IMR-90 (cell line): Measurements from ENCODE around the gene LAMA4. TPM values are rescaled to one million over a fixed set of nuclear protein-coding genes. Genes with fewer than 3 reads are reported as not detected.
A peak's percentile ranks its signal among the peaks of the same experiment; 100 is the strongest.

ENCODE experiments used
- ATAC-seq: fragments of 200-7000 bp; cut with Tn5 transposase; 2 replicates; pipeline ENCODE4 v1.9.1; 2020; ENCODE audit warnings: low read depth, mild to moderate bottlenecking, moderate library complexity
- BruUV-seq: library from RNA; stranded (reverse); fragments of 400-500 nt; replicated peaks from 2 replicates; lab custom pipeline; 2021; lab: Mats Ljungman, UMichigan
- CTCF ChIA-PET: fragments of 300-600 bp; formaldehyde crosslinking; extraction: SDS; loops from one replicate; lab custom pipeline; 2021; ENCODE audit warnings: antibody characterized with exemption; lab: Yijun Ruan, JAX
- POLR2A ChIA-PET: fragments of 300-600 bp; sonication (Branson Sonifier 250); formaldehyde crosslinking; loops from one replicate; lab custom pipeline; 2022; ENCODE audit warnings: antibody characterized with exemption; ENCODE audit not compliant: unreplicated experiment; lab: Charles Lee
- DNase-seq: peaks from one replicate; pipeline ENCODE4 v3.0.0; 2013
- H2AFZ ChIP-seq: replicated peaks from 2 replicates; pipeline ENCODE3; 2013; ENCODE audit warnings: low read length, mild to moderate bottlenecking; ENCODE audit not compliant: poor library complexity
- H2AK5ac ChIP-seq: 2 replicates; pipeline ENCODE4 v1.6.1; 2013; ENCODE audit warnings: low read depth, low read length, inconsistent platforms
- H2AK9ac ChIP-seq: replicated peaks from 2 replicates; pipeline ENCODE3; 2013; ENCODE audit warnings: mild to moderate bottlenecking, low read depth, low read length, moderate library complexity; ENCODE audit not compliant: poor library complexity
- H2BK120ac ChIP-seq: 2 replicates; pipeline ENCODE4 v1.6.1; 2013; ENCODE audit warnings: low read depth, low read length, inconsistent platforms
- H2BK15ac ChIP-seq: 3 replicates; pipeline ENCODE4 v1.6.1; 2013; ENCODE audit warnings: low read depth, low read length, inconsistent platforms
- H2BK20ac ChIP-seq: 2 replicates; pipeline ENCODE4 v1.6.1; 2013; ENCODE audit warnings: low read depth, mild to moderate bottlenecking, inconsistent platforms, low read length, moderate library complexity
- H2BK5ac ChIP-seq: 2 replicates; pipeline ENCODE4 v1.6.1; 2013; ENCODE audit warnings: mild to moderate bottlenecking, low read depth, low read length, inconsistent platforms; ENCODE audit not compliant: poor library complexity, severe bottlenecking
- H3K14ac ChIP-seq: replicated peaks from 2 replicates; pipeline ENCODE4 v1.6.1; 2013; ENCODE audit warnings: low read depth, low read length, inconsistent platforms
- H3K18ac ChIP-seq: 2 replicates; pipeline ENCODE4 v1.6.1; 2013; ENCODE audit warnings: low read depth, low read length, control low read depth
- H3K23ac ChIP-seq: 2 replicates; pipeline ENCODE4 v1.6.1; 2013; ENCODE audit warnings: low read depth, low read length, inconsistent platforms
- H3K27ac ChIP-seq: 2 replicates; pipeline ENCODE4 v1.5.1; 2013; ENCODE audit warnings: mild to moderate bottlenecking, control low read depth, low read length; ENCODE audit not compliant: insufficient read depth
- H3K27me3 ChIP-seq: 2 replicates; pipeline ENCODE4 v1.6.1; 2013; ENCODE audit warnings: low read length; ENCODE audit not compliant: control insufficient read depth, insufficient read depth
- H3K36me3 ChIP-seq: 2 replicates; pipeline ENCODE4 v1.6.1; 2013; ENCODE audit warnings: low read length, mixed read lengths; ENCODE audit not compliant: control insufficient read depth, insufficient read depth
- H3K4ac ChIP-seq: 2 replicates; pipeline ENCODE4 v1.6.1; 2013; ENCODE audit warnings: low read depth, low read length, inconsistent platforms
- H3K4me1 ChIP-seq: 2 replicates; pipeline ENCODE4 v1.6.1; 2013; ENCODE audit warnings: low read length, mixed read lengths; ENCODE audit not compliant: control insufficient read depth, insufficient read depth
- H3K4me2 ChIP-seq: 2 replicates; pipeline ENCODE4 v1.6.1; 2013; ENCODE audit warnings: low read depth, mild to moderate bottlenecking, control low read depth, low read length, moderate library complexity
- H3K4me3 ChIP-seq: 2 replicates; pipeline ENCODE4 v1.5.1; 2013; ENCODE audit warnings: low read depth, mild to moderate bottlenecking, control low read depth, low read length, moderate library complexity; ENCODE audit not compliant: insufficient read depth
- H3K56ac ChIP-seq: 2 replicates; pipeline ENCODE4 v1.6.1; 2013; ENCODE audit warnings: low read length, inconsistent platforms; ENCODE audit not compliant: insufficient read depth; ENCODE audit errors: extremely low read depth
- H3K79me1 ChIP-seq, 2 experiments: 2 replicates each; pipeline ENCODE4 v1.6.1; 2013; ENCODE audit warnings: low read length in 2 of 2, inconsistent platforms in 1 of 2, low read depth in 1 of 2
- H3K9ac ChIP-seq: 2 replicates; pipeline ENCODE4 v1.6.1; 2013; ENCODE audit warnings: low read depth, low read length, control low read depth
- H3K9me1 ChIP-seq: 2 replicates; pipeline ENCODE4 v1.6.1; 2013; ENCODE audit warnings: low read length, inconsistent platforms; ENCODE audit not compliant: insufficient read depth
- H3K9me3 ChIP-seq: 2 replicates; pipeline ENCODE4 v1.6.1; 2013; ENCODE audit warnings: low read length; ENCODE audit not compliant: control insufficient read depth, insufficient read depth
- H4K20me1 ChIP-seq: 2 replicates; pipeline ENCODE4 v1.6.1; 2013; ENCODE audit warnings: low read length, inconsistent platforms; ENCODE audit not compliant: insufficient read depth
- H4K5ac ChIP-seq: 2 replicates; pipeline ENCODE4 v1.6.1; 2013; ENCODE audit warnings: mild to moderate bottlenecking, low read depth, low read length, control low read depth
- H4K8ac ChIP-seq, 2 experiments: 2 replicates each; pipeline ENCODE4 v1.6.1; 2013; ENCODE audit warnings: low read depth in 2 of 2, low read length in 2 of 2, control low read depth in 1 of 2, inconsistent platforms in 1 of 2
- H4K91ac ChIP-seq: 2 replicates; pipeline ENCODE4 v1.6.1; 2013; ENCODE audit warnings: low read depth, low read length, inconsistent platforms; ENCODE audit not compliant: insufficient read depth
- BHLHE40 ChIP-seq: fragments of 150-350 bp; IDR thresholded peaks from 2 replicates; pipeline ENCODE4 v1.6.1; 2016; ENCODE audit warnings: mild to moderate bottlenecking, low read depth, low read length
- CEBPB ChIP-seq: IDR thresholded peaks from 2 replicates; pipeline ENCODE4 v1.6.1; 2012; ENCODE audit warnings: low read depth, low read length, improper control_type of control experiment
- CHD1 ChIP-seq: IDR thresholded peaks from 2 replicates; pipeline ENCODE4 v1.6.1; 2012; ENCODE audit warnings: low read depth, low read length, improper control_type of control experiment
- FOS ChIP-seq: fragments of 150-350 bp; IDR thresholded peaks from 2 replicates; pipeline ENCODE4 v1.6.1; 2016; ENCODE audit warnings: low read depth, low read length
- MAFK ChIP-seq: IDR thresholded peaks from 2 replicates; pipeline ENCODE4 v1.6.1; 2012; ENCODE audit warnings: low read depth, low read length, improper control_type of control experiment
- MAZ ChIP-seq: IDR thresholded peaks from 2 replicates; pipeline ENCODE4 v1.6.1; 2012; ENCODE audit warnings: low read depth, mild to moderate bottlenecking, low read length, improper control_type of control experiment, moderate library complexity, borderline replicate concordance
- MXI1 ChIP-seq: IDR thresholded peaks from 2 replicates; pipeline ENCODE4 v1.6.1; 2012; ENCODE audit warnings: low read depth, mild to moderate bottlenecking, low read length, moderate library complexity, borderline replicate concordance
- NFE2L2 ChIP-seq: fragments of 150-350 bp; IDR thresholded peaks from 2 replicates; pipeline ENCODE4 v1.6.1; 2016; ENCODE audit warnings: low read depth, mild to moderate bottlenecking, low read length
- POLR2A ChIP-seq: IDR thresholded peaks from 2 replicates; pipeline ENCODE4 v1.6.1; 2012; ENCODE audit warnings: mild to moderate bottlenecking, low read depth, low read length
- RAD21 ChIP-seq: IDR thresholded peaks from 2 replicates; pipeline ENCODE4 v1.6.1; 2012; ENCODE audit warnings: low read length, improper control_type of control experiment
- RCOR1 ChIP-seq: IDR thresholded peaks from 2 replicates; pipeline ENCODE4 v1.6.1; 2012; ENCODE audit warnings: mild to moderate bottlenecking, low read length, improper control_type of control experiment; ENCODE audit not compliant: insufficient replicate concordance
- RFX5 ChIP-seq: IDR thresholded peaks from 2 replicates; pipeline ENCODE4 v1.8.0; 2012; ENCODE audit warnings: low read depth, mild to moderate bottlenecking, low read length, moderate library complexity
- SMC3 ChIP-seq: fragments of 150-350 bp; IDR thresholded peaks from 2 replicates; pipeline ENCODE4 v1.6.1; 2016; ENCODE audit warnings: low read depth, mild to moderate bottlenecking, antibody characterized with exemption, low read length, moderate library complexity
- USF2 ChIP-seq: fragments of 150-350 bp; IDR thresholded peaks from 2 replicates; pipeline ENCODE4 v1.6.1; 2017; ENCODE audit warnings: mild to moderate bottlenecking, antibody characterized with exemption, low read length, low read depth
- WGBS, 2 experiments: methylation state at CpG; one replicate each; pipeline versions ENCODE4 v1.1.5 to v1.1.7; 2013; ENCODE audit warnings: missing lambda C conversion rate in 2 of 2; ENCODE audit not compliant: insufficient read length in 1 of 2; ENCODE audit errors: extremely low coverage in 2 of 2; 5-methylcytosine and 5-hydroxymethylcytosine counted together
- dilution Hi-C: fragments of 300-500 bp; cut with HindIII; formaldehyde crosslinking; loops from one replicate; pipeline ENCODE4 v1.14.3; 2018; ENCODE audit warnings: low sequenced_read_pairs; ENCODE audit not compliant: unreplicated experiment
- in situ Hi-C: fragments of 300-500 bp; cut with MboI; formaldehyde crosslinking; loops from 3 replicates; pipeline ENCODE4 v1.14.3; 2019; ENCODE audit warnings: low sequenced_read_pairs, inconsistent platforms, mixed read lengths
- intact Hi-C: fragments of 100-400 bp; cut with micrococcal nuclease; formaldehyde crosslinking; loops from 2 replicates; pipeline ENCODE4 v1.10.0; 2022
- polyA plus RNA-seq, 3 experiments: library from polyadenylated mRNA; depleted of rRNA; stranded (reverse); fragments of >200 nt; gene quantifications; 2 replicates each; pipeline ENCODE4 v1.2.3, GENCODE V29; 2012; ENCODE audit warnings: low replicate concordance in 1 of 3
- total RNA-seq: library from RNA; depleted of rRNA; stranded (reverse); fragments of >200 nt; gene quantifications from 2 replicates; pipeline ENCODE4 v1.2.3, GENCODE V29; 2012
- TF ChIP-seq, protein P1 (sequence below): conservative IDR thresholded peaks from 2 replicates; pipeline ENCODE4 v1.5.1; 2012; ENCODE audit warnings: mild to moderate bottlenecking, low read depth, low read length, improper control_type of control experiment
- TF ChIP-seq, protein P2 (sequence below): fragments of 150-350 bp; IDR thresholded peaks from 2 replicates; pipeline ENCODE4 v1.6.1; 2016; ENCODE audit warnings: low read depth, mild to moderate bottlenecking, low read length, moderate library complexity, borderline replicate concordance

Gene LAMA4
- total and polyA plus RNA-seq, 2 of the 4 experiments (the other 2 are of a cell fraction) = 33.9 to 35.8 TPM

- 0 out of 4 replicates have a peak overlapping the region, but pooled peaks of 1 of the 2 experiments have one; percentile 12 for H4K8ac ChIP-seq
- dilution Hi-C loops = no loop called here
- H3K23ac ChIP-seq = no peak overlapping the region
- H3K14ac ChIP-seq = peak overlapping the region; percentile 38; the same call in 1 of the 2 replicates
- peak overlapping the region; percentile 36; the same call in 1 of the 2 replicates for H2BK20ac ChIP-seq
- CTCF ChIA-PET = interaction anchor here (0.9 kb wide), 1 partner anchor 9 kb away, joined by 5 read pairs; no protein-coding TSS in a partner anchor
- H3K9me1 ChIP-seq = no peaks in the 10 kb centered on the region
- TF ChIP-seq, protein P1, sequence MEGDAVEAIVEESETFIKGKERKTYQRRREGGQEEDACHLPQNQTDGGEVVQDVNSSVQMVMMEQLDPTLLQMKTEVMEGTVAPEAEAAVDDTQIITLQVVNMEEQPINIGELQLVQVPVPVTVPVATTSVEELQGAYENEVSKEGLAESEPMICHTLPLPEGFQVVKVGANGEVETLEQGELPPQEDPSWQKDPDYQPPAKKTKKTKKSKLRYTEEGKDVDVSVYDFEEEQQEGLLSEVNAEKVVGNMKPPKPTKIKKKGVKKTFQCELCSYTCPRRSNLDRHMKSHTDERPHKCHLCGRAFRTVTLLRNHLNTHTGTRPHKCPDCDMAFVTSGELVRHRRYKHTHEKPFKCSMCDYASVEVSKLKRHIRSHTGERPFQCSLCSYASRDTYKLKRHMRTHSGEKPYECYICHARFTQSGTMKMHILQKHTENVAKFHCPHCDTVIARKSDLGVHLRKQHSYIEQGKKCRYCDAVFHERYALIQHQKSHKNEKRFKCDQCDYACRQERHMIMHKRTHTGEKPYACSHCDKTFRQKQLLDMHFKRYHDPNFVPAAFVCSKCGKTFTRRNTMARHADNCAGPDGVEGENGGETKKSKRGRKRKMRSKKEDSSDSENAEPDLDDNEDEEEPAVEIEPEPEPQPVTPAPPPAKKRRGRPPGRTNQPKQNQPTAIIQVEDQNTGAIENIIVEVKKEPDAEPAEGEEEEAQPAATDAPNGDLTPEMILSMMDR = no peak
- TF ChIP-seq RCOR1 (no peak), BHLHE40 (no peak), MAZ (no peak), CEBPB (no peak), NFE2L2 (no peak), MXI1 (no peak), RFX5 (no peak), USF2 (no peak), RAD21 (no peak), POLR2A (no peak), SMC3 (no peak), MAFK (no peak), FOS (no peak), CHD1 (no peak)
- TF ChIP-seq, protein P2, sequence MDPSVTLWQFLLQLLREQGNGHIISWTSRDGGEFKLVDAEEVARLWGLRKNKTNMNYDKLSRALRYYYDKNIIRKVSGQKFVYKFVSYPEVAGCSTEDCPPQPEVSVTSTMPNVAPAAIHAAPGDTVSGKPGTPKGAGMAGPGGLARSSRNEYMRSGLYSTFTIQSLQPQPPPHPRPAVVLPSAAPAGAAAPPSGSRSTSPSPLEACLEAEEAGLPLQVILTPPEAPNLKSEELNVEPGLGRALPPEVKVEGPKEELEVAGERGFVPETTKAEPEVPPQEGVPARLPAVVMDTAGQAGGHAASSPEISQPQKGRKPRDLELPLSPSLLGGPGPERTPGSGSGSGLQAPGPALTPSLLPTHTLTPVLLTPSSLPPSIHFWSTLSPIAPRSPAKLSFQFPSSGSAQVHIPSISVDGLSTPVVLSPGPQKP = no peak
- H4K91ac ChIP-seq = no peak overlapping the region
- H3K4me3 ChIP-seq = no peak overlapping the region
- no peak for ATAC-seq
- no peaks in the 10 kb centered on the region for H3K27me3 ChIP-seq
- peak overlapping the region; percentile 26; the same call in 1 of the 3 replicates for H2BK15ac ChIP-seq
- peak; percentile 49 for DNase-seq
- H3K56ac ChIP-seq = no peak overlapping the region
- in situ Hi-C loops = no loop called here
- H3K27ac ChIP-seq = peak overlapping the region; percentile 56; the same call in 1 of the 2 replicates
- H2AK5ac ChIP-seq = peak overlapping the region; percentile 64; the same call in 1 of the 2 replicates
- no peaks in the 10 kb centered on the region; a peak in 1 of 4 replicates for H3K79me1 ChIP-seq
- H3K18ac ChIP-seq = peak overlapping the region; percentile 45; the same call in 1 of the 2 replicates
- no peak overlapping the region for H2AFZ ChIP-seq
- no peaks in the 10 kb centered on the region for H4K20me1 ChIP-seq
- peaks cover 15% of the 10 kb centered on the region for H3K4me1 ChIP-seq
- no peak overlapping the region for H3K4me2 ChIP-seq
- H4K5ac ChIP-seq = peak overlapping the region; percentile 39
- H2BK120ac ChIP-seq = peak overlapping the region; percentile 63
- no peak overlapping the region for H3K9ac ChIP-seq
- POLR2A ChIA-PET = no interaction called here
- 0 out of 2 replicates have a peak overlapping the region, but pooled peaks have one; percentile 27 for H3K4ac ChIP-seq
- intact Hi-C loops = no loop called here
- no peak overlapping the region for H2AK9ac ChIP-seq
- peaks cover 5% of the 10 kb centered on the region; the same call in 1 of the 2 replicates for H3K36me3 ChIP-seq
- H2BK5ac ChIP-seq = peak overlapping the region; percentile 23
- whole genome bisulfite sequencing, 2 experiments = no CpG with 5 or more reads among the region's 2 CpGs
- no peaks in the 10 kb centered on the region for H3K9me3 ChIP-seq
- BruUV-seq = no TSS peak
These were observed 22.7 kb downstream of the LAMA4 start for GRCh38 chr6:112231594-112232060.
